CD14-positive monocyte (primary cell): ENCODE data around the gene TMEM222. TPM values are rescaled to one million over a fixed set of nuclear protein-coding genes. Genes with fewer than 3 reads are reported as not detected.

ENCODE experiments used
- DNase-seq, 3 donors: peaks; one replicate each; pipeline ENCODE4 v3.0.0-alpha.2; 2011 to 2022
- H2AFZ ChIP-seq: 2 replicates; pipeline ENCODE4 v1.6.0; 2012; ENCODE audit warnings: mild to moderate bottlenecking, low read depth, low read length, inconsistent platforms; ENCODE audit not compliant: insufficient read depth, poor library complexity, severe bottlenecking
- H3K27ac ChIP-seq, 2 donors: 1 replicate in 1 of 2; 2 replicates in 1 of 2; pipeline ENCODE4 v1.5.1; 2012 to 2013; ENCODE audit warnings: low read length in 2 of 2, control low read depth in 1 of 2, inconsistent platforms in 1 of 2, low read depth in 1 of 2, mild to moderate bottlenecking in 1 of 2
- H3K27me3 ChIP-seq, 2 donors: one replicate each; pipeline versions ENCODE4 v1.6.0 to v1.6.1; 2011 to 2013; ENCODE audit warnings: low read length in 2 of 2; ENCODE audit not compliant: control insufficient read depth in 2 of 2, insufficient read depth in 2 of 2
- H3K36me3 ChIP-seq, 2 donors: replicated peaks in 1 of 2; 1 replicate in 1 of 2; 2 replicates in 1 of 2; pipeline versions ENCODE4 v1.5.1 to v1.6.1; 2012 to 2013; ENCODE audit warnings: low read length in 2 of 2, control low read depth in 1 of 2, inconsistent platforms in 1 of 2, mild to moderate bottlenecking in 1 of 2; ENCODE audit not compliant: insufficient read depth in 2 of 2, control insufficient read depth in 1 of 2
- H3K4me1 ChIP-seq, 2 donors: 1 replicate in 1 of 2; 2 replicates in 1 of 2; pipeline versions ENCODE4 v1.5.1 to v1.6.1; 2012 to 2013; ENCODE audit warnings: low read length in 2 of 2, control low read depth in 1 of 2, inconsistent platforms in 1 of 2, mild to moderate bottlenecking in 1 of 2, moderate library complexity in 1 of 2; ENCODE audit not compliant: insufficient read depth in 2 of 2, control insufficient read depth in 1 of 2
- H3K4me2 ChIP-seq: replicated peaks from 2 replicates; pipeline ENCODE3; 2012; ENCODE audit warnings: low read length, moderate library complexity, mild to moderate bottlenecking; ENCODE audit not compliant: poor library complexity, severe bottlenecking; ENCODE audit errors: extremely low read depth
- H3K4me3 ChIP-seq, 3 experiments: fragments of 200-600 bp in 1 of 3; sonication (generic) in 1 of 3; replicated peaks in 1 of 3; 1 replicate in 2 of 3; 2 replicates in 1 of 3; pipeline ENCODE4 v1.5.1; 2011 to 2013; ENCODE audit warnings: low read length in 3 of 3, mild to moderate bottlenecking in 3 of 3, control low read depth in 2 of 3, low read depth in 2 of 3, inconsistent platforms in 1 of 3, moderate library complexity in 1 of 3
- H3K79me2 ChIP-seq: 2 replicates; pipeline ENCODE4 v1.6.0; 2012; ENCODE audit warnings: mild to moderate bottlenecking, control low read depth, inconsistent platforms, low read length, moderate library complexity; ENCODE audit not compliant: insufficient read depth
- H3K9ac ChIP-seq: 2 replicates; pipeline ENCODE4 v1.6.0; 2017; ENCODE audit warnings: low read length, mild to moderate bottlenecking; ENCODE audit not compliant: insufficient read depth, poor library complexity, severe bottlenecking
- H3K9me3 ChIP-seq, 2 donors: replicated peaks in 1 of 2; 1 replicate in 1 of 2; 2 replicates in 1 of 2; pipeline versions ENCODE4 v1.5.1 to v1.6.1; 2012 to 2013; ENCODE audit warnings: low read length in 2 of 2, control low read depth in 1 of 2; ENCODE audit not compliant: control insufficient read depth in 1 of 2, insufficient read depth in 1 of 2
- H4K20me1 ChIP-seq: 2 replicates; pipeline ENCODE4 v1.6.0; 2012; ENCODE audit warnings: mild to moderate bottlenecking, low read length, control low read depth, moderate library complexity; ENCODE audit not compliant: insufficient read depth
- H3K27ac Mint-ChIP-seq, 7 donors: one replicate each; pipeline ENCODE4 v1.8.0; 2020; ENCODE audit warnings: mild to moderate bottlenecking in 7 of 7, mixed read lengths in 7 of 7, moderate library complexity in 6 of 7, inconsistent platforms in 2 of 7
- H3K27me3 Mint-ChIP-seq, 3 donors: one replicate each; pipeline ENCODE4 v1.8.0; 2021 to 2022; ENCODE audit warnings: low read depth in 3 of 3, mild to moderate bottlenecking in 3 of 3, mixed read lengths in 3 of 3, moderate library complexity in 3 of 3, inconsistent platforms in 1 of 3
- H3K36me3 Mint-ChIP-seq, 2 donors: one replicate each; pipeline ENCODE4 v1.8.0; 2020; ENCODE audit warnings: mixed read lengths in 2 of 2, inconsistent platforms in 1 of 2, mild to moderate bottlenecking in 1 of 2
- H3K4me1 Mint-ChIP-seq: one replicate; pipeline ENCODE4 v1.8.0; 2020; ENCODE audit warnings: mild to moderate bottlenecking, mixed read lengths
- H3K4me3 Mint-ChIP-seq, 2 donors: one replicate each; pipeline ENCODE4 v1.8.0; 2020; ENCODE audit warnings: mild to moderate bottlenecking in 2 of 2, mixed read lengths in 2 of 2, moderate library complexity in 1 of 2
- H3K9me3 Mint-ChIP-seq, 7 donors: one replicate each; pipeline ENCODE4 v1.8.0; 2020 to 2022; ENCODE audit warnings: mixed read lengths in 7 of 7, mild to moderate bottlenecking in 6 of 7, moderate library complexity in 6 of 7, inconsistent platforms in 2 of 7
- WGBS: methylation state at CpG from one replicate; pipeline ENCODE4 v1.1.5; 2013; ENCODE audit warnings: missing lambda C conversion rate; ENCODE audit not compliant: insufficient coverage; 5-methylcytosine and 5-hydroxymethylcytosine counted together
- intact Hi-C, 2 donors: fragments of 100-400 bp; cut with micrococcal nuclease; formaldehyde crosslinking; loops; one replicate each; pipeline versions ENCODE4 v1.15.0 to v1.15.1; 2023
- polyA plus RNA-seq, 3 donors: library from polyadenylated mRNA; depleted of rRNA in 1 of 3; unstranded in 2 of 3; stranded (reverse) in 1 of 3; fragments of 300-500 nt in 2 of 3; fragments of >200 nt in 1 of 3; fragmentation: Illumina TruSeq in 2 of 3; gene quantifications; 1 replicate in 2 of 3; 2 replicates in 1 of 3; pipeline ENCODE4 v1.2.3, GENCODE V29; 2012 to 2021
- TF ChIP-seq, protein P1 (sequence below): fragments of 200-600 bp; IDR thresholded peaks from one replicate; pipeline ENCODE4 v1.8.0; 2022; ENCODE audit warnings: antibody characterized with exemption, mild to moderate bottlenecking

The TMEM222 gene
- polyA plus RNA-seq, 3 donors: 23.2 to 29.0 (median 24.6) TPM

DNA sequence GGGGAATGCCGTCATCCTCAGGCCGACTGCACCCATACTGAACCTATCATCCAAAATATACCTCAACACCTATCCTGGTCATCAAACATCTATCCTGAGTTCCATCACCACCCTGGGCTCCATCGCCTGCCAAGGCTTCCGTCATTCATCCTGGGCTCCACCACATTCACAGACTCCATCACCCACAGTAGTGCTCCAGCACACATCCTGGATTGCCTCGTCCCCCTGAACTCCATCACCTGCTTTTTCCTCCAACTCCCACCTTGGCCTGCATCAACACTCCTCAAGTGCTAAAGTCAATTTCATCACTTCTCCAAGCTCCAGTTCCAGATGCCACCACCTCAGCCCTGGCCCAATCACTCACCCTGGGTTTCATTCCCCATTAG, 37.0 kb downstream of the TMEM222 start:
- H3K4me3 ChIP-seq: no peak overlapping the region
- no peak for DNase-seq
- peaks cover 13% of the 10 kb centered on the region for H4K20me1 ChIP-seq
- H3K4me1 ChIP-seq: peaks cover 21 to 32% of the 10 kb centered on the region in 2 donors
- no peak overlapping the region for H3K9ac ChIP-seq
- Mint-ChIP-seq H3K27ac (peak overlapping the region in 1 of 7 donors; percentile 77), H3K36me3 (peaks cover 30 to 78% of the 10 kb centered on the region in 2 donors), H3K27me3 (peaks cover 16 to 35% (median 32%) of the 10 kb centered on the region in 3 donors), H3K9me3 (peaks cover 0 to 2% (median 0%) of the 10 kb centered on the region in 7 donors), H3K4me3 (peak overlapping the region in 1 of 2 donors; percentile 65), H3K4me1 (peaks cover 28% of the 10 kb centered on the region)
- H3K27ac ChIP-seq: no peak overlapping the region
- TF ChIP-seq, protein P1, sequence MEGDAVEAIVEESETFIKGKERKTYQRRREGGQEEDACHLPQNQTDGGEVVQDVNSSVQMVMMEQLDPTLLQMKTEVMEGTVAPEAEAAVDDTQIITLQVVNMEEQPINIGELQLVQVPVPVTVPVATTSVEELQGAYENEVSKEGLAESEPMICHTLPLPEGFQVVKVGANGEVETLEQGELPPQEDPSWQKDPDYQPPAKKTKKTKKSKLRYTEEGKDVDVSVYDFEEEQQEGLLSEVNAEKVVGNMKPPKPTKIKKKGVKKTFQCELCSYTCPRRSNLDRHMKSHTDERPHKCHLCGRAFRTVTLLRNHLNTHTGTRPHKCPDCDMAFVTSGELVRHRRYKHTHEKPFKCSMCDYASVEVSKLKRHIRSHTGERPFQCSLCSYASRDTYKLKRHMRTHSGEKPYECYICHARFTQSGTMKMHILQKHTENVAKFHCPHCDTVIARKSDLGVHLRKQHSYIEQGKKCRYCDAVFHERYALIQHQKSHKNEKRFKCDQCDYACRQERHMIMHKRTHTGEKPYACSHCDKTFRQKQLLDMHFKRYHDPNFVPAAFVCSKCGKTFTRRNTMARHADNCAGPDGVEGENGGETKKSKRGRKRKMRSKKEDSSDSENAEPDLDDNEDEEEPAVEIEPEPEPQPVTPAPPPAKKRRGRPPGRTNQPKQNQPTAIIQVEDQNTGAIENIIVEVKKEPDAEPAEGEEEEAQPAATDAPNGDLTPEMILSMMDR: no peak
- no peaks in the 10 kb centered on the region for H3K9me3 ChIP-seq
- peaks cover 0 to 20% of the 10 kb centered on the region in 2 donors for H3K27me3 ChIP-seq
- H3K36me3 ChIP-seq: peaks cover 6 to 33% of the 10 kb centered on the region in 2 donors
- no peak overlapping the region for H2AFZ ChIP-seq
- intact Hi-C loops: loop anchor here (2.0 to 5.0 kb wide), 2 partner anchors 36 to 38 kb away; no protein-coding TSS in a partner anchor
- WGBS: 98% methylated on average over 5 of the region's 5 CpGs
- H3K79me2 ChIP-seq: no peaks in the 10 kb centered on the region
- no peak overlapping the region for H3K4me2 ChIP-seq

DNA sequence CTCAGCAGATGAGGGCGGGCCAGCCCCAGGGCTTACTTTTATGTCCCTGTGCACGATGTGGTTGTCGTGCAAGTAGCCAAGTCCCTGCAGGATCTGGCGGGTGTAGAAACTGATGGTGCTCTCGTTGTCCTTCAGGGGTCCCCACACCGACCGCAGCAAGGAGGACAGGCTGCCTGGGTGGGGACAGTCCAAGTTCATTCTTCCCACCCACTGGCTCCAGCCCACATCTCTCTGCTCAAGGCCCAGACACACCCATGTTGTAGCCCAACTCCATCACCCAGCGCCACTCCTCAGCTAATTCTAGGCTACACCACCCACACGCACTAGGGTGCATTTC, 37.8 kb downstream of the TMEM222 start:
- intact Hi-C loops: loop anchor here (2.0 to 5.0 kb wide), 2 partner anchors 35 to 38 kb away; no protein-coding TSS in a partner anchor
- peak overlapping the region; percentile 74 to 91 for H3K4me3 Mint-ChIP-seq
- H3K27me3 Mint-ChIP-seq: peaks cover 16 to 35% (median 32%) of the 10 kb centered on the region in 3 donors
- no peaks in the 10 kb centered on the region for H3K9me3 ChIP-seq
- H2AFZ ChIP-seq: no peak overlapping the region
- H3K27ac Mint-ChIP-seq: no peak overlapping the region
- 71% methylated on average over 9 of the region's 9 CpGs for WGBS
- H3K27ac ChIP-seq: no peak overlapping the region
- H3K9me3 Mint-ChIP-seq: peaks cover 0 to 2% (median 0%) of the 10 kb centered on the region in 7 donors
- peak overlapping the region in 1 of 3 experiments; percentile 76 for H3K4me3 ChIP-seq
- peaks cover 0 to 20% of the 10 kb centered on the region in 2 donors for H3K27me3 ChIP-seq
- no peak overlapping the region for H3K9ac ChIP-seq
- TF ChIP-seq, protein P1: no peak
- no peak for DNase-seq
- peaks cover 6 to 38% of the 10 kb centered on the region in 2 donors for H3K36me3 ChIP-seq
- H3K4me1 ChIP-seq: peaks cover 23 to 37% of the 10 kb centered on the region in 2 donors
- peaks cover 34% of the 10 kb centered on the region for H3K4me1 Mint-ChIP-seq
- peaks cover 30 to 82% of the 10 kb centered on the region in 2 donors for H3K36me3 Mint-ChIP-seq
- peaks cover 16% of the 10 kb centered on the region for H4K20me1 ChIP-seq
- H3K79me2 ChIP-seq: no peaks in the 10 kb centered on the region
- H3K4me2 ChIP-seq: peak overlapping the region; percentile 79
